GM12875 (cell line): ENCODE results near the gene LEKR1.
A peak's percentile ranks its signal among the peaks of the same experiment; 100 is the strongest.
"Not testable (repeated sequence)": the region's sequence is repeated elsewhere in the genome, so short reads cannot be mapped to it uniquely, and the experiment has no call there.

ENCODE experiments used
- H3K4me3 ChIP-seq: one replicate; pipeline ENCODE4 v1.5.1; 2011; ENCODE audit warnings: low read depth, low read length, control low read depth
- TF ChIP-seq, protein P1 (sequence below): IDR thresholded peaks from 2 replicates; pipeline ENCODE4 v1.5.1; 2011; ENCODE audit warnings: low read depth, mild to moderate bottlenecking, control low read depth, inconsistent platforms, low read length, moderate library complexity, borderline replicate concordance; ENCODE audit not compliant: insufficient read depth

LEKR1 gene

DNA sequence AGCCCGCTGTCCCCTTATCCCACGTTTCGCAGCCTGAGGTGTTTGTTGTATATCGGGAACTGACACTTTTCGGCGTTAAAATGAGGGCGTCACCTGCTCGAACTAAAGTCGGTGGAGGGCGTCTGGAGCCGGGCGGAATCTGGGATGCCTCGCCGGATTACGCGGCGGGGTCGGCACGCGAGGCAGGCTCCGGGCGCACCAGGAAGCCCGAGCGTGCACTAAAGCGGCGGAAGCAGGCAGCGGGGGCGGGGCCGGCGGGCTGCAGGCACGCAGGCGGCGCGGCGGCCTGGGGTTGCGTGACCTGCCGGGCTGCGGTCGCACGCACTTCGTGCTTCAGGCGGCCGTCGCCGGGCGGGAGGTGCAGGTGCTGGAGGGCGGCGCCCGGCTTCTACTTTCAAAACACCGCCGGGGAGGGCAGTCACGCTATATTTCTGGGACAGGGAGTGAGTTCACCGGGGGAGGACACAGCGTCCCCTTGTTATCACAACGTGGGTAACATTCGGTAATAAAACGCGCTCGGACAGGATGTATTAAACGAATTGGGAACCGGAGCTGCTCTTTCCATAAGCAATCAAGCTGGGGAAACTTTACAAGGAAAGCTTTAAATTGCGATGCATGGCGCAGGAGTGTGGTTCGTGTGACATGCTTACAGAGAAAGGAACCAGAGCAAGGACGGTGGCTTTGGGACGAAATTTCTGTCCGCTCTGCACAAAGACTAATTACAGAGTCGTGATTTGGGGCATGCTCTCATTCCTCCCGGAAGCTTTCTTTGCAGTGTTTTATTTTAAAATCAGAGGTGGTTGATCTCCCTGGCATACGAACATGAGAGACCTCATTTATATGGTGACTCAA is 9.1 kb upstream of the LEKR1 start:
- H3K4me3 ChIP-seq = peak overlapping the region; percentile 72
- TF ChIP-seq, protein P1, sequence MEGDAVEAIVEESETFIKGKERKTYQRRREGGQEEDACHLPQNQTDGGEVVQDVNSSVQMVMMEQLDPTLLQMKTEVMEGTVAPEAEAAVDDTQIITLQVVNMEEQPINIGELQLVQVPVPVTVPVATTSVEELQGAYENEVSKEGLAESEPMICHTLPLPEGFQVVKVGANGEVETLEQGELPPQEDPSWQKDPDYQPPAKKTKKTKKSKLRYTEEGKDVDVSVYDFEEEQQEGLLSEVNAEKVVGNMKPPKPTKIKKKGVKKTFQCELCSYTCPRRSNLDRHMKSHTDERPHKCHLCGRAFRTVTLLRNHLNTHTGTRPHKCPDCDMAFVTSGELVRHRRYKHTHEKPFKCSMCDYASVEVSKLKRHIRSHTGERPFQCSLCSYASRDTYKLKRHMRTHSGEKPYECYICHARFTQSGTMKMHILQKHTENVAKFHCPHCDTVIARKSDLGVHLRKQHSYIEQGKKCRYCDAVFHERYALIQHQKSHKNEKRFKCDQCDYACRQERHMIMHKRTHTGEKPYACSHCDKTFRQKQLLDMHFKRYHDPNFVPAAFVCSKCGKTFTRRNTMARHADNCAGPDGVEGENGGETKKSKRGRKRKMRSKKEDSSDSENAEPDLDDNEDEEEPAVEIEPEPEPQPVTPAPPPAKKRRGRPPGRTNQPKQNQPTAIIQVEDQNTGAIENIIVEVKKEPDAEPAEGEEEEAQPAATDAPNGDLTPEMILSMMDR = no peak

DNA sequence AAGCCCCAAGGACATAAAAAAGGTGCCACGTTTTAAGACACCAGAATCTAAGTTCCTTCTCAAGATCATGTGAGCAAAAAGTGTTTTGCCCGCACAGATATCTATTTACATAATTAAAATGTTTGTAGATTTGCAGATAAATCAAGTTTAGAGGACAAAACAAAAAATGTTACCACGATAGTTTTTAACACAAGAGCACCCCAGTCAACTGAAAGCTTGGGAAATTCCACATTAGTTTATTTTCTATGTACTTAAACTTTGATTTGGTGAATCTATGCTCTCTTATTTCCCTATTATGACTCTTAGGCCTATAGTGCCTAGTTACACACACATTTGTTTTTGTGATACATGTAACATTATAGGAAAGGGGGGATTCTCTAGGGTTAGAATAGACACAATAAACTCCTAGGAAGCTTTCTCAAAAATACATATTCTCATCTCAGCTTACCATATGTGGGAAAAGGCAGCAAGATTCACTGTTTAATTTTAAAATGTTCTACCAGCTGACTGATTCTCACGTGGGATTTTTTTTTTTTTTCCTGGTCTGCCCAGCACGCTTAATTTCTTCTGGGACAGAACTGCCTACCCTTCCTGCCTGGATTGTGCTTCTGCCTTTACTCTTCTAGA is 8.4 kb upstream of the LEKR1 start:
- TF ChIP-seq, protein P1 = no peak
- peak overlapping the region; percentile 72 for H3K4me3 ChIP-seq

DNA sequence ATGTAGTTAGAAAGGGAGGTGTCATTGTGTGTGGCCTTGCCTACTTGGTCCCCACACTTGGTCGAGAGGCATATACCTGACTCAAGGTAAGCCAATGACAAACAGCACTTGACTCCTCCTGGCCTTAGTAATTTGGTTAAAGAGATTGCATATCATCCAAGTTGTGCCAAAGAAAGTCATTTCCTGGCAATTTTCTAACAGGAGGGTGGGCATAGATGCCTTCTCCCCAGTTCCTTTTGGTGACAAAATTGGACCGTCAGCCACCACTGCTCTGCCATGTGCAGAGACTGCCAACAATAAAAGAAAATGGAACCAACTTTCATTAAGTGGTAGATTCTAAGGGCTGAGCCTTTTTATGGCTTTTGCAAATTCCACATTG is 7.9 kb upstream of the LEKR1 start:
- TF ChIP-seq, protein P1 = no peak
- H3K4me3 ChIP-seq = peak overlapping the region; percentile 72

GRCh38 chr3:156818890-156819289 is 7.3 kb upstream of the LEKR1 start:
- TF ChIP-seq, protein P1 = no peak
- H3K4me3 ChIP-seq = no peak overlapping the region

- no peak overlapping the region for H3K4me3 ChIP-seq
- TF ChIP-seq, protein P1 = no peak
These were observed 6.1 kb upstream of the LEKR1 start for GRCh38 chr3:156819842-156820691.

DNA sequence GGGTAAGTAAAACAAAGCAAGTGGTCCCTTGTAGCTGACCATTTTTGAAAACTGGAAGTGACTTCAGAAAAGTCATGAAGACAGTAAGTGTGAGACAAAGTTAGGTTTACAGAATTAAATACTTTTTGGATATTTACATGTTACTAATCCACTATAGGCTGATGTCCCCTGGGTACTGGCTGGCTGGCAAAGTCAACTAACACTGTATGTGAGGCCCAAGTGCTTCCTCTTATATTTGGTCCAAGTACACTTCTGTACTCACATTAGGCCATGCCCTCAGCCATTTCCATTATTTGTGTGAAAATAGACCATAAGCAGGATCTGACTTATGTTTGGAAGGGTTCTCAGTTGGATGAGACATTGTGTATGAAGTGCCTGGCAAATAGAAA is 5.5 kb upstream of the LEKR1 start:
- H3K4me3 ChIP-seq = no peak overlapping the region
- TF ChIP-seq, protein P1 = no peak

- H3K4me3 ChIP-seq = not testable (repeated sequence)
These were observed 3.4 kb upstream of the LEKR1 start for GRCh38 chr3:156822626-156823260.
